ENCODE results near the gene PCDHGA9. TPM values are rescaled to one million over a fixed set of nuclear protein-coding genes. Genes with fewer than 3 reads are reported as not detected.
A peak's percentile ranks its signal among the peaks of the same experiment; 100 is the strongest.

Gene PCDHGA9
- total and polyA plus RNA-seq, 9 of the 15 experiments (the other 6 are each of a cell fraction or from before 2014, with no cell fraction given) = 0.03 to 0.18 (median 0.11) TPM; not detected in 2

- Histone ChIP-seq H3K4me3 (no peak overlapping the region), H2AFZ (ENCODE audit: low read depth, low read length) (no peak overlapping the region), H3K4me1 (replicated peaks in 1 of 2; ENCODE audit: control insufficient read depth in 2 of 2, insufficient read depth in 2 of 2, low read length in 2 of 2) (peaks cover 0 to 30% of the 10 kb centered on the region in 2 experiments; a peak in 2 of 5 replicates), H3K9me1 (ENCODE audit: control insufficient read depth, insufficient read depth, low read length) (no peaks in the 10 kb centered on the region), H3K36me3 (ENCODE audit: control insufficient read depth, insufficient read depth, low read length) (no peaks in the 10 kb centered on the region), H3K27me3 (ENCODE audit: control insufficient read depth in 2 of 2, insufficient read depth in 2 of 2, low read length in 2 of 2) (peaks cover 3 to 45% of the 10 kb centered on the region in 2 experiments; a peak in 3 of 5 replicates), H3K4me2 (ENCODE audit: insufficient read depth, low read length) (no peak overlapping the region), H4K20me1 (replicated peaks; ENCODE audit: control insufficient read depth, insufficient read depth, low read length) (no peaks in the 10 kb centered on the region), H3K9me3 (replicated peaks; ENCODE audit: control insufficient read depth, insufficient read depth, low read depth, low read length) (0 out of 2 replicates have a peak, but pooled peaks cover 1% of the 10 kb centered on the region), H3K79me2 (ENCODE audit: control insufficient read depth, insufficient read depth, low read length) (no peaks in the 10 kb centered on the region), H3K27ac (ENCODE audit: extremely low read depth, low read depth, low read length) (no peak overlapping the region), H3K9ac (ENCODE audit: insufficient read depth in 1 of 2, low read depth in 2 of 2, low read length in 2 of 2) (no peak overlapping the region)
- TF ChIP-seq HMGN3 (IDR thresholded peaks at IDR 0.05; ENCODE audit: borderline replicate concordance, extremely low read depth, insufficient read length, low read depth, low read length) (no peak), ZBTB33 (CRISPR knock-in tag; IDR thresholded peaks at IDR 0.05) (0 out of 2 replicates have a peak, but pooled peaks have one; percentile 8), TAF7 (tag; IDR thresholded peaks at IDR 0.05) (no peak), ZNF551 (CRISPR knock-in tag; IDR thresholded peaks at IDR 0.05) (no peak), ZNF184 (CRISPR knock-in tag; IDR thresholded peaks at IDR 0.05) (0 out of 2 replicates have a peak, but pooled peaks have one; percentile 11), ATF1 (CRISPR knock-in tag; IDR thresholded peaks at IDR 0.05) (no peak), ATF1 (tag; IDR thresholded peaks at IDR 0.05) (no peak)
- ChIA-PET CTCF (ENCODE audit: low intra/inter-chr PET ratio) (interaction anchor here (2.0 kb wide), 1 partner anchor 105 kb away, joined by 6 read pairs; no protein-coding TSS in a partner anchor), POLR2A (no interaction called here)
- intact Hi-C loops (cut with micrococcal nuclease) = no loop called here
- no TSS peak for BruUV-seq (replicated peaks)
- FAIRE-seq (no peak), ATAC-seq (no peak), DNase-seq (ENCODE audit: extremely low read depth in 1 of 4, low spot score in 3 of 4) (no peak)
- WGBS (ENCODE audit: insufficient coverage, low coverage, missing lambda C conversion rate) = 49% methylated on average over 52 of the region's 74 CpGs
- in situ Hi-C loops (cut with MboI) = no loop called here
Measured at GRCh38 chr5:141419074-141419880, 16.7 kb downstream of the PCDHGA9 start.
